CD14-positive monocyte (primary cell): ENCODE results near the gene IGFBP4. TPM values are rescaled to one million over a fixed set of nuclear protein-coding genes. Genes with fewer than 3 reads are reported as not detected.
A peak's percentile ranks its signal among the peaks of the same experiment; 100 is the strongest.

Experiments
- DNase-seq, 3 donors: peaks; one replicate each; pipeline ENCODE4 v3.0.0-alpha.2; 2011 to 2022
- H2AFZ ChIP-seq: 2 replicates; pipeline ENCODE4 v1.6.0; 2012; ENCODE audit warnings: mild to moderate bottlenecking, low read depth, low read length, inconsistent platforms; ENCODE audit not compliant: insufficient read depth, poor library complexity, severe bottlenecking
- H3K27ac ChIP-seq, 2 donors: 1 replicate in 1 of 2; 2 replicates in 1 of 2; pipeline ENCODE4 v1.5.1; 2012 to 2013; ENCODE audit warnings: low read length in 2 of 2, control low read depth in 1 of 2, inconsistent platforms in 1 of 2, low read depth in 1 of 2, mild to moderate bottlenecking in 1 of 2
- H3K27me3 ChIP-seq, 2 donors: one replicate each; pipeline versions ENCODE4 v1.6.0 to v1.6.1; 2011 to 2013; ENCODE audit warnings: low read length in 2 of 2; ENCODE audit not compliant: control insufficient read depth in 2 of 2, insufficient read depth in 2 of 2
- H3K36me3 ChIP-seq, 2 donors: replicated peaks in 1 of 2; 1 replicate in 1 of 2; 2 replicates in 1 of 2; pipeline versions ENCODE4 v1.5.1 to v1.6.1; 2012 to 2013; ENCODE audit warnings: low read length in 2 of 2, control low read depth in 1 of 2, inconsistent platforms in 1 of 2, mild to moderate bottlenecking in 1 of 2; ENCODE audit not compliant: insufficient read depth in 2 of 2, control insufficient read depth in 1 of 2
- H3K4me1 ChIP-seq, 2 donors: 1 replicate in 1 of 2; 2 replicates in 1 of 2; pipeline versions ENCODE4 v1.5.1 to v1.6.1; 2012 to 2013; ENCODE audit warnings: low read length in 2 of 2, control low read depth in 1 of 2, inconsistent platforms in 1 of 2, mild to moderate bottlenecking in 1 of 2, moderate library complexity in 1 of 2; ENCODE audit not compliant: insufficient read depth in 2 of 2, control insufficient read depth in 1 of 2
- H3K4me2 ChIP-seq: replicated peaks from 2 replicates; pipeline ENCODE3; 2012; ENCODE audit warnings: low read length, moderate library complexity, mild to moderate bottlenecking; ENCODE audit not compliant: poor library complexity, severe bottlenecking; ENCODE audit errors: extremely low read depth
- H3K4me3 ChIP-seq, 3 experiments: fragments of 200-600 bp in 1 of 3; sonication (generic) in 1 of 3; replicated peaks in 1 of 3; 1 replicate in 2 of 3; 2 replicates in 1 of 3; pipeline ENCODE4 v1.5.1; 2011 to 2013; ENCODE audit warnings: low read length in 3 of 3, mild to moderate bottlenecking in 3 of 3, control low read depth in 2 of 3, low read depth in 2 of 3, inconsistent platforms in 1 of 3, moderate library complexity in 1 of 3
- H3K79me2 ChIP-seq: 2 replicates; pipeline ENCODE4 v1.6.0; 2012; ENCODE audit warnings: mild to moderate bottlenecking, control low read depth, inconsistent platforms, low read length, moderate library complexity; ENCODE audit not compliant: insufficient read depth
- H3K9ac ChIP-seq: 2 replicates; pipeline ENCODE4 v1.6.0; 2017; ENCODE audit warnings: low read length, mild to moderate bottlenecking; ENCODE audit not compliant: insufficient read depth, poor library complexity, severe bottlenecking
- H3K9me3 ChIP-seq, 2 donors: replicated peaks in 1 of 2; 1 replicate in 1 of 2; 2 replicates in 1 of 2; pipeline versions ENCODE4 v1.5.1 to v1.6.1; 2012 to 2013; ENCODE audit warnings: low read length in 2 of 2, control low read depth in 1 of 2; ENCODE audit not compliant: control insufficient read depth in 1 of 2, insufficient read depth in 1 of 2
- H4K20me1 ChIP-seq: 2 replicates; pipeline ENCODE4 v1.6.0; 2012; ENCODE audit warnings: mild to moderate bottlenecking, low read length, control low read depth, moderate library complexity; ENCODE audit not compliant: insufficient read depth
- H3K27ac Mint-ChIP-seq, 7 donors: one replicate each; pipeline ENCODE4 v1.8.0; 2020; ENCODE audit warnings: mild to moderate bottlenecking in 7 of 7, mixed read lengths in 7 of 7, moderate library complexity in 6 of 7, inconsistent platforms in 2 of 7
- H3K27me3 Mint-ChIP-seq, 3 donors: one replicate each; pipeline ENCODE4 v1.8.0; 2021 to 2022; ENCODE audit warnings: low read depth in 3 of 3, mild to moderate bottlenecking in 3 of 3, mixed read lengths in 3 of 3, moderate library complexity in 3 of 3, inconsistent platforms in 1 of 3
- H3K36me3 Mint-ChIP-seq, 2 donors: one replicate each; pipeline ENCODE4 v1.8.0; 2020; ENCODE audit warnings: mixed read lengths in 2 of 2, inconsistent platforms in 1 of 2, mild to moderate bottlenecking in 1 of 2
- H3K4me1 Mint-ChIP-seq: one replicate; pipeline ENCODE4 v1.8.0; 2020; ENCODE audit warnings: mild to moderate bottlenecking, mixed read lengths
- H3K4me3 Mint-ChIP-seq, 2 donors: one replicate each; pipeline ENCODE4 v1.8.0; 2020; ENCODE audit warnings: mild to moderate bottlenecking in 2 of 2, mixed read lengths in 2 of 2, moderate library complexity in 1 of 2
- H3K9me3 Mint-ChIP-seq, 7 donors: one replicate each; pipeline ENCODE4 v1.8.0; 2020 to 2022; ENCODE audit warnings: mixed read lengths in 7 of 7, mild to moderate bottlenecking in 6 of 7, moderate library complexity in 6 of 7, inconsistent platforms in 2 of 7
- WGBS: methylation state at CpG from one replicate; pipeline ENCODE4 v1.1.5; 2013; ENCODE audit warnings: missing lambda C conversion rate; ENCODE audit not compliant: insufficient coverage; 5-methylcytosine and 5-hydroxymethylcytosine counted together
- intact Hi-C, 2 donors: fragments of 100-400 bp; cut with micrococcal nuclease; formaldehyde crosslinking; loops; one replicate each; pipeline versions ENCODE4 v1.15.0 to v1.15.1; 2023
- polyA plus RNA-seq, 3 donors: library from polyadenylated mRNA; depleted of rRNA in 1 of 3; unstranded in 2 of 3; stranded (reverse) in 1 of 3; fragments of 300-500 nt in 2 of 3; fragments of >200 nt in 1 of 3; fragmentation: Illumina TruSeq in 2 of 3; gene quantifications; 1 replicate in 2 of 3; 2 replicates in 1 of 3; pipeline ENCODE4 v1.2.3, GENCODE V29; 2012 to 2021
- TF ChIP-seq, protein P1 (sequence below): fragments of 200-600 bp; IDR thresholded peaks from one replicate; pipeline ENCODE4 v1.8.0; 2022; ENCODE audit warnings: antibody characterized with exemption, mild to moderate bottlenecking

The IGFBP4 gene
- polyA plus RNA-seq, 3 donors = 0.04 to 0.15 TPM; not detected in 1

DNA sequence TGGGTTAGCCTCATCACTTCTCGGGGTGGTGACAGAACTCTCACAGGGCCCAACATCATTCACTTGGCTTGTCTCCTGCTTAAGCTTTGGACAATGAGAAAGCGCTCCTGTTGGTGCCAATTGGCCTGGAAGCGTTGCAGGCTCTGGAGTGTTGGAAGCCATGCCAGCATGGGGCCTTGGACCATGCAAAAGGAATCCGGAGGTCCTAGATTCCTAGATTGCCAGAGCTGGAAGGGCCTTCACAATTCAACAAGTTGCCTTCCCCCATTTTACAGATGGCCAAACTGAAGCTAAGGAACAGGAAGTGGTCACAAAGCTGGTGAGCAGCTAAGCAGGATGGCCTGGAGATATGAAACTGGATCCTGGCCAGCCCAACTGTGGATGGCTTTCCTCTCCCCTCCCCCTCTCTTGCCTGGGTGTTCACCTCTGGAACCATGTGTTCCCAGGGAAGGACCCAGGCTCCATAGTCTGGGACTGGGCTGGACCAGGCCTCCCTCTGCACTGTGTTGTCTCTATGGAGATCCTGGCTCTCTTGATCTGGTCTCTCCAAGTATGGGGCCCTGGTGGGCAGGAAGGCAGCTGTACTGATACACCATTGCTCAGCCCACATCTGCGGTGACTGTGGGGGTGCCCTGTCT lies 6.0 kb upstream of the IGFBP4 start:
- no peaks in the 10 kb centered on the region for H3K79me2 ChIP-seq
- TF ChIP-seq, protein P1, sequence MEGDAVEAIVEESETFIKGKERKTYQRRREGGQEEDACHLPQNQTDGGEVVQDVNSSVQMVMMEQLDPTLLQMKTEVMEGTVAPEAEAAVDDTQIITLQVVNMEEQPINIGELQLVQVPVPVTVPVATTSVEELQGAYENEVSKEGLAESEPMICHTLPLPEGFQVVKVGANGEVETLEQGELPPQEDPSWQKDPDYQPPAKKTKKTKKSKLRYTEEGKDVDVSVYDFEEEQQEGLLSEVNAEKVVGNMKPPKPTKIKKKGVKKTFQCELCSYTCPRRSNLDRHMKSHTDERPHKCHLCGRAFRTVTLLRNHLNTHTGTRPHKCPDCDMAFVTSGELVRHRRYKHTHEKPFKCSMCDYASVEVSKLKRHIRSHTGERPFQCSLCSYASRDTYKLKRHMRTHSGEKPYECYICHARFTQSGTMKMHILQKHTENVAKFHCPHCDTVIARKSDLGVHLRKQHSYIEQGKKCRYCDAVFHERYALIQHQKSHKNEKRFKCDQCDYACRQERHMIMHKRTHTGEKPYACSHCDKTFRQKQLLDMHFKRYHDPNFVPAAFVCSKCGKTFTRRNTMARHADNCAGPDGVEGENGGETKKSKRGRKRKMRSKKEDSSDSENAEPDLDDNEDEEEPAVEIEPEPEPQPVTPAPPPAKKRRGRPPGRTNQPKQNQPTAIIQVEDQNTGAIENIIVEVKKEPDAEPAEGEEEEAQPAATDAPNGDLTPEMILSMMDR = no peak
- WGBS = 75% methylated on average over 5 of the region's 5 CpGs
- H3K4me3 ChIP-seq = no peak overlapping the region
- H3K9me3 ChIP-seq = no peaks in the 10 kb centered on the region
- no peak overlapping the region for H3K4me2 ChIP-seq
- no peak overlapping the region for H3K4me3 Mint-ChIP-seq
- DNase-seq = no peak
- H3K36me3 Mint-ChIP-seq = no peaks in the 10 kb centered on the region
- peak overlapping the region in 3 of 7 donors; percentile 5 to 76 (median 46) for H3K27ac Mint-ChIP-seq
- H3K36me3 ChIP-seq = no peaks in the 10 kb centered on the region
- H3K4me1 ChIP-seq = peaks cover 13% of the 10 kb centered on the region in 2 donors
- peaks cover 20% of the 10 kb centered on the region for H3K4me1 Mint-ChIP-seq
- no peaks in the 10 kb centered on the region for H4K20me1 ChIP-seq
- peaks cover 10 to 11% (median 11%) of the 10 kb centered on the region in 3 donors for H3K27me3 Mint-ChIP-seq
- no peak overlapping the region for H3K9ac ChIP-seq
- no peak overlapping the region for H3K27ac ChIP-seq
- H3K27me3 ChIP-seq = peaks cover 0 to 1% of the 10 kb centered on the region in 2 donors
- peak overlapping the region; percentile 0 for H2AFZ ChIP-seq
- intact Hi-C loops = no loop called here
- H3K9me3 Mint-ChIP-seq = no peaks in the 10 kb centered on the region

DNA sequence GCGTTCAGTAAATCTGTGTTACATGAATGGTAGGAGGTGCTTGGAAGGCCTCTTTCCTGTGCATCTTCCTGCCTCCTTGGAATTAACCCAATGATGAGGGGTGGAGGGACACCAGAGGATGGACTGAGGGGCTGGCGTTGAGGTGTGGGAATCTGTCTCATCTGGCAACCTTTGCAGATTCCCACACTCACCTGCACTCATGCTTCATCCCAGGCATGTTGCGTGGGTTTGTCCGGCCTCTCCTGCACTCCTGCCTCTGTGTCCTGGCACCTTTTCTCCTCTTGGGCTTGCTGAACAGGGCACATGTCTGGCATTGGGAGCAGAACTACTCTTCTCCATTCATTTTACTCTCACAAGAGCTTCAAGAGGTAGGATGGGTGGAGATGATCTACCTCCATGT lies 3.1 kb upstream of the IGFBP4 start:
- peaks cover 40% of the 10 kb centered on the region for H3K4me1 Mint-ChIP-seq
- Histone ChIP-seq H3K27me3 (peaks cover 0 to 16% of the 10 kb centered on the region in 2 donors), H3K4me3 (no peak overlapping the region), H3K36me3 (no peaks in the 10 kb centered on the region), H2AFZ (no peak overlapping the region), H3K9me3 (no peaks in the 10 kb centered on the region), H4K20me1 (no peaks in the 10 kb centered on the region), H3K4me2 (no peak overlapping the region), H3K9ac (no peak overlapping the region), H3K27ac (no peak overlapping the region), H3K79me2 (no peaks in the 10 kb centered on the region), H3K4me1 (peaks cover 34 to 38% of the 10 kb centered on the region in 2 donors)
- TF ChIP-seq, protein P1 = no peak
- no peak for DNase-seq
- H3K27me3 Mint-ChIP-seq = peaks cover 15 to 30% (median 19%) of the 10 kb centered on the region in 3 donors
- H3K4me3 Mint-ChIP-seq = no peak overlapping the region
- H3K36me3 Mint-ChIP-seq = peaks cover 0 to 2% of the 10 kb centered on the region in 2 donors
- no peak overlapping the region for H3K27ac Mint-ChIP-seq
- no peaks in the 10 kb centered on the region for H3K9me3 Mint-ChIP-seq
- intact Hi-C loops = loop anchor here in 1 of 2 donors (5.0 kb wide), 1 partner anchor 92 kb away; no protein-coding TSS in a partner anchor
- WGBS = 93% methylated on average over 3 of the region's 4 CpGs
